PC-9 (cell line): ENCODE measurements around the gene RAD9B. TPM values are rescaled to one million over a fixed set of nuclear protein-coding genes. Genes with fewer than 3 reads are reported as not detected.

ENCODE experiments used
- BruUV-seq: library from RNA; stranded (reverse); fragments of 400-500 nt; replicated peaks from 2 replicates; lab custom pipeline; 2021; lab: Mats Ljungman, UMichigan
- CTCF ChIA-PET: fragments of 300-600 bp; sonication (Branson Sonifier 250); formaldehyde crosslinking; loops from one replicate; lab custom pipeline; 2022; ENCODE audit warnings: antibody characterized with exemption; lab: Charles Lee
- POLR2A ChIA-PET: fragments of 300-600 bp; sonication (Branson Sonifier 250); formaldehyde crosslinking; loops from one replicate; lab custom pipeline; 2022; ENCODE audit warnings: antibody characterized with exemption; ENCODE audit not compliant: unreplicated experiment; lab: Charles Lee
- DNase-seq, 2 experiments: peaks; one replicate each; pipeline versions ENCODE4 v3.0.0 to v3.0.0-alpha.2; 2015 to 2022; ENCODE audit warnings: mixed read lengths in 1 of 2
- H2AFZ ChIP-seq: fragments of 200-600 bp; sonication (generic); 2 replicates; pipeline ENCODE4 v1.8.1; 2017; ENCODE audit warnings: antibody characterized with exemption
- H3F3A ChIP-seq: fragments of 200-600 bp; sonication (generic); 2 replicates; pipeline ENCODE4 v1.8.1; 2017; ENCODE audit warnings: antibody characterized with exemption, mild to moderate bottlenecking, low read depth; ENCODE audit not compliant: insufficient read depth
- H3K27ac ChIP-seq: fragments of 200-600 bp; sonication (generic); 2 replicates; pipeline ENCODE4 v1.6.1; 2016; ENCODE audit warnings: mixed run types
- H3K27me3 ChIP-seq: fragments of 200-600 bp; sonication (generic); 2 replicates; pipeline ENCODE4 v1.6.1; 2016; ENCODE audit warnings: low read depth, mixed run types; ENCODE audit not compliant: insufficient read depth
- H3K36me3 ChIP-seq: fragments of 200-600 bp; sonication (generic); 2 replicates; pipeline ENCODE4 v1.6.1; 2016; ENCODE audit warnings: low read depth, mixed run types
- H3K4me1 ChIP-seq: fragments of 200-600 bp; sonication (generic); replicated peaks from 2 replicates; pipeline ENCODE4 v1.6.1; 2016; ENCODE audit warnings: mixed run types; ENCODE audit not compliant: insufficient read depth
- H3K4me2 ChIP-seq: fragments of 200-600 bp; sonication (generic); 2 replicates; pipeline ENCODE4 v1.6.1; 2017; ENCODE audit warnings: mixed run types
- H3K4me3 ChIP-seq: fragments of 200-600 bp; sonication (generic); 2 replicates; pipeline ENCODE4 v1.6.1; 2016; ENCODE audit warnings: mixed run types
- H3K79me2 ChIP-seq: fragments of 200-600 bp; sonication (generic); 2 replicates; pipeline ENCODE4 v1.6.1; 2017; ENCODE audit warnings: low read depth, mixed run types
- H3K9me2 ChIP-seq: fragments of 200-600 bp; sonication (generic); 2 replicates; pipeline ENCODE4 v1.8.1; 2017; ENCODE audit warnings: mild to moderate bottlenecking; ENCODE audit not compliant: insufficient read depth
- H3K9me3 ChIP-seq: fragments of 200-600 bp; sonication (generic); 2 replicates; pipeline ENCODE4 v1.8.1; 2016; ENCODE audit warnings: low read depth; ENCODE audit not compliant: insufficient read depth
- H4K20me1 ChIP-seq: fragments of 200-600 bp; sonication (generic); 2 replicates; pipeline ENCODE4 v1.8.1; 2017; ENCODE audit not compliant: insufficient read depth
- CTCF ChIP-seq: fragments of 200-600 bp; sonication (generic); conservative IDR thresholded peaks from 2 replicates; pipeline ENCODE4 v1.6.1; 2017; ENCODE audit warnings: mixed run types, antibody characterized with exemption, mild to moderate bottlenecking, moderate library complexity
- EZH2 ChIP-seq: fragments of 200-600 bp; sonication (generic); IDR thresholded peaks from 2 replicates; pipeline ENCODE4 v1.8.0; 2017; ENCODE audit warnings: antibody characterized with exemption, low read depth
- intact Hi-C: fragments of 100-400 bp; cut with micrococcal nuclease; formaldehyde crosslinking; loops from one replicate; pipeline ENCODE4 v1.10.0; 2022; ENCODE audit not compliant: unreplicated experiment
- total RNA-seq: library from RNA; stranded (reverse); gene quantifications from 2 replicates; pipeline ENCODE4 v1.2.3, GENCODE V29; 2021

Gene RAD9B
- total RNA-seq, 1 experiment from 2014 or later, result 2.3 TPM

GRCh38 chr12:110545812-110546211 is 43.7 kb downstream of the RAD9B start:
- no peak overlapping the region for H2AFZ ChIP-seq
- peaks cover 17% of the 10 kb centered on the region; the same call in 1 of the 2 replicates for H3F3A ChIP-seq
- H4K20me1 ChIP-seq, result no peaks in the 10 kb centered on the region; the same call in none of the 2 replicates
- H3K9me2 ChIP-seq, result no peaks in the 10 kb centered on the region
- H3K27ac ChIP-seq, result 0 out of 2 replicates have a peak overlapping the region, but pooled peaks have one; percentile 11
- no peaks in the 10 kb centered on the region for H3K27me3 ChIP-seq
- H3K36me3 ChIP-seq, result peaks cover 11% of the 10 kb centered on the region; the same call in 1 of the 2 replicates
- H3K9me3 ChIP-seq, result no peaks in the 10 kb centered on the region
- POLR2A ChIA-PET, result no interaction called here
- TF ChIP-seq EZH2 (no peak), CTCF (no peak)
- H3K79me2 ChIP-seq, result peaks cover 39% of the 10 kb centered on the region
- CTCF ChIA-PET, result interaction anchor here (0.6 kb wide), 2 partner anchors 34 to 46 kb away, joined by 3 to 6 read pairs; no protein-coding TSS in a partner anchor
- no peak for DNase-seq
- intact Hi-C loops, result loop anchor here (2.0 to 5.0 kb wide), 2 partner anchors 39 to 44 kb away; partner anchors contain the start of genes RAD9B and VPS29
- no peak overlapping the region for H3K4me3 ChIP-seq
- H3K4me2 ChIP-seq, result no peak overlapping the region
- BruUV-seq, result no TSS peak
- H3K4me1 ChIP-seq, result peaks cover 13% of the 10 kb centered on the region

- Histone ChIP-seq H3K9me3 (no peaks in the 10 kb centered on the region), H3K27me3 (no peaks in the 10 kb centered on the region), H3K4me1 (peaks cover 13% of the 10 kb centered on the region), H3K36me3 (peaks cover 15% of the 10 kb centered on the region; the same call in 1 of the 2 replicates), H4K20me1 (peaks cover 2% of the 10 kb centered on the region), H3K27ac (peak overlapping the region; percentile 13; the same call in 1 of the 2 replicates), H3K4me2 (no peak overlapping the region; the same call in 1 of the 2 replicates), H3K9me2 (no peaks in the 10 kb centered on the region), H2AFZ (no peak overlapping the region), H3K79me2 (peaks cover 39% of the 10 kb centered on the region), H3F3A (peaks cover 17% of the 10 kb centered on the region; the same call in 1 of the 2 replicates), H3K4me3 (no peak overlapping the region)
- ChIA-PET POLR2A (no interaction called here), CTCF (interaction anchor here (0.6 kb wide), 1 partner anchor 34 kb away, joined by 6 read pairs; no protein-coding TSS in a partner anchor)
- no TSS peak for BruUV-seq
- TF ChIP-seq EZH2, result no peak
- no peak for TF ChIP-seq CTCF
- intact Hi-C loops, result loop anchor here (2.0 to 5.0 kb wide), 2 partner anchors 38 to 44 kb away; partner anchors contain the start of genes RAD9B and VPS29
- DNase-seq, result peak in 1 of 2 experiments; percentile 85
Measured at GRCh38 chr12:110546339-110546738, 44.2 kb downstream of the RAD9B start.

- TF ChIP-seq CTCF (no peak), EZH2 (no peak)
- no peaks in the 10 kb centered on the region for H3K27me3 ChIP-seq
- no peak overlapping the region for H3K4me2 ChIP-seq
- H2AFZ ChIP-seq, result no peak overlapping the region
- H3K4me1 ChIP-seq, result peaks cover 13% of the 10 kb centered on the region
- peaks cover 45% of the 10 kb centered on the region for H3K79me2 ChIP-seq
- no peak overlapping the region for H3K4me3 ChIP-seq
- no TSS peak for BruUV-seq
- intact Hi-C loops, result loop anchor here (2.0 to 5.0 kb wide), 2 partner anchors 38 to 45 kb away; partner anchors contain the start of genes RAD9B and VPS29
- peaks cover 10% of the 10 kb centered on the region for H4K20me1 ChIP-seq
- no peaks in the 10 kb centered on the region for H3K9me2 ChIP-seq
- H3K9me3 ChIP-seq, result no peaks in the 10 kb centered on the region
- peaks cover 15% of the 10 kb centered on the region; the same call in 1 of the 2 replicates for H3K36me3 ChIP-seq
- peaks cover 20% of the 10 kb centered on the region; the same call in 1 of the 2 replicates for H3F3A ChIP-seq
- DNase-seq, result no peak
- H3K27ac ChIP-seq, result peak overlapping the region; percentile 13; the same call in 1 of the 2 replicates
- ChIA-PET CTCF (no interaction called here), POLR2A (no interaction called here)
Measured at GRCh38 chr12:110547090-110547489, 45.0 kb downstream of the RAD9B start.
